ENCODE measurements around the gene ATRAID.

Gene ATRAID

DNA sequence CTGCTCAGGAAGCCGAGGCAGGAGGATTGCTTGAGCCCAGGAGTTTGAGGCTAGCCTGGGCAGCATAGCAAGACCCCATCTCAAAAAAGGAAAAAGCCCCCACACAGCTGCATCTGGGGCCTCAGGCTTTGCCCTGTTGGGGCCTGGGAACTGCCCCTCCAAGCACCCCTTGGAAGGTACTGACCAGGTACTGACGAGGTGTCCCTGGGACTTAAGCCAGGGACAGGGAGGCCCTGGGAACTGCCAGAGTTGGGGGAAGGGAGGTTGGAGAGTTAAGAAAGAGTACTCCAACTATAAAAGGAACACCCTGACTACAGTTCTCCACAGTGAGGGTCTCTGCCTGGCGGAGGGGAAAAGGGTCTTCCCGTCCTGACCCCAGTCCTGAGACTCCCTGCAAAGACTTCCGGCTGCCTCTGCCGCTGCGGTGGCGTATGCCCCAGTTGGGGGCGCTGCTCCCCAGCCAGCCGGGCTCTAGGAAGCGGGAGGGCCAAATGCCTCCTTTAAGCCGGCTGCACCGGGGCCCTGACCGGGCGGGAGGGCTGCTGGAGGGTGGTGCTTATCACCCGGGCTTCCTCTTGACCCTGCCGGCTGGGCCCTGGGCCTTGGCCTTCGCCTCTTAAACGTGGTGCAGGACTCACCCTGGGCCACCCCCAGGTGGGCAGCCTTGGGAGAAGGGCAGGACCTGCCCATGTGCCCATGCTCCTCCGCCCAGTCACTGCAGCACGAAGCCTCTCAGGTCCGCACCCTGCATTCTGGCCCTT lies 38.2 kb downstream of the ATRAID start:
- DNase-seq (ENCODE audit: low read depth in 2 of 2): peak; percentile 26 to 49

DNA sequence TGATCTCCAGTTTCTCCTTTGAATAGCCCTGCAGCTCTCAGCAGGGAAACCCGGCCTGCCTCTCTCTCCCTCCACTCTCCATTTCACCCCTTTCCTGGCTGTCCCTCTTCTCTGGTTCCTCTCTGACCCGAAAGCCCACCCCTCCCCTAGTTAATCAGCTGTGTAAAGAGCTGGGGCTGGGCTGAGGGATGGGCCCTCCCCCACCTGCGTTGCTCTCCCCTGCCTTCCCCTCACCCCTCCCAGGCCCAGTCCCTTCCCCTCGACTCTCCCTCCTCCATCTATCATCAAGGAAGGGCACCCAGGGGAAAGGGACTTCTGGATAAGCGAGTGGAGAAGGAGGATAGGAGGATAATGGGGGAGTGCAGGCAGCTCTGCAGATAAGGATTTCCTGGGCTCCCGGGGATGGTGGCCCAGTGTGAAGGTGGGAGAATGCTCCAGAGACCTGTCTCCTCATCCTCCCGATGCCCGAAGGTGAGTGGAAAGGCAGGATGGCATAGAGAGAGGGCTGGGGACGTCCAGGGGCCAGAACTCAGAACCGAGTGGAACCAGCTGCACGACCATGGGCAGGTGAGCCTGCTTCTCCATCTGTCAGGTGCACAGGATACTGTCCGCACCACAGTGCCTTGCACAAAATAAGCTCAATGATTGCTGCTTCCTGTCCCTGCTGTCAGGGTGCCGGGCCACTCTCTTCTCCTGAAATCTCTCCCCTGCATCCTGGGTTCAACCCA lies 39.0 kb downstream of the ATRAID start:
- DNase-seq (ENCODE audit: low read depth in 2 of 2): no peak

DNA sequence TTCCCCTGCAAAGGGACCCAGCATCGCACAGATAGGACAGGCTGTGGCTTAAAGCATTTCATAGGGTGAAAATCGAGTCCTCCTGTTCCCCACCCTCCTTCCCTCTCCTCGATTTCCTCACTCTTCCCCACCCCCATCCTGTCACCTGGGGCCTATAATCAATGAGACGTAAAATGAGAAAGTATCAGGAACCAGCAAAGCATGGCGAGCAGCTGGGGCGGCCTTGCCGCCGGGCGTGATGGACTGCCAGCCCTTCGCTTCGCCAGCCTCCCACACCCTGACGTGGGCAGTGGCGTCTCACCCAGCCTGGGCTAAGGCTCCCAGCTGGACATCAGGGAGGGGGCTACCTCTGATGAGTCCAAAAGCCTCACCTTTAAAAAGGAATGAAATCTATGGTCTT lies 39.9 kb downstream of the ATRAID start:
- no peak for DNase-seq (ENCODE audit: low read depth in 2 of 2)

DNA sequence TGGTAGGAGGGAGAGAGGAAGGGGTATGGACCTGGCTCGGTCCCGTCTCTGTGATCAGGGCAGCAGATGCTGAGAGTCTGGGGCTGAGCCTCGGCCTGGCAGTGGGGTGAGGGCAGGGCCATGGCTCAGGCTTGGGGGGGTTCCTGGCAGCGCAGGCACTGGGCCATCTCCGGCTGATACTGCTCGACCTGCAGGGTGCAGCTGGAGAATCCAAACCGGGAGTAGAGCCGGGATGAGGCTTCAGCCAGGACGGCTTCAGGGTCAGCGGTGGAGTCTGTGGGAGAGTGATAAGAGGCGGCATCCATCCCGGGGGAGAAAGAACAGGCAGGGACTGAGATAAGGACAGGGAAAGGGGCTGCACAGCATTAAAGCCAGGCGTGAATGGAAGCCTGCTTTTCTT lies 43.3 kb downstream of the ATRAID start:
- DNase-seq (ENCODE audit: low read depth in 2 of 2): no peak

DNA sequence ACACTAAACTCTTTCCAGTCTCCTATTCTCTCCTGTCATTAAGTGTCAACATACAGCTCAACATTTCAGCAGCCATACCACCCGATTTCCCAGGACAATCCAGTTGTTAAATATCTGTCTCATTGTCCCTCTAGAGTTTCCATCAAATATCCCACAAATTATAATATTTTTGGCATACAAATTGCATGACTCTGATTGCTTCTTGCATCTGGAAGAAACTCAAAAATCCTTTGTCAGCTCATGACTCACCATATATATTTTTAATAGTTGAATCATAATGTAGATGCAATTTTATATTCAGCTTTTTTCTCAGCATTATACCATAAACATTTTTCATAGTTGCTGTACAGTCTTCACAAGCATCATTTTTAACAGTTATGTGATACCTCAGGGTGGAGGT lies 43.8 kb downstream of the ATRAID start:
- DNase-seq (ENCODE audit: low read depth in 2 of 2): no peak

DNA sequence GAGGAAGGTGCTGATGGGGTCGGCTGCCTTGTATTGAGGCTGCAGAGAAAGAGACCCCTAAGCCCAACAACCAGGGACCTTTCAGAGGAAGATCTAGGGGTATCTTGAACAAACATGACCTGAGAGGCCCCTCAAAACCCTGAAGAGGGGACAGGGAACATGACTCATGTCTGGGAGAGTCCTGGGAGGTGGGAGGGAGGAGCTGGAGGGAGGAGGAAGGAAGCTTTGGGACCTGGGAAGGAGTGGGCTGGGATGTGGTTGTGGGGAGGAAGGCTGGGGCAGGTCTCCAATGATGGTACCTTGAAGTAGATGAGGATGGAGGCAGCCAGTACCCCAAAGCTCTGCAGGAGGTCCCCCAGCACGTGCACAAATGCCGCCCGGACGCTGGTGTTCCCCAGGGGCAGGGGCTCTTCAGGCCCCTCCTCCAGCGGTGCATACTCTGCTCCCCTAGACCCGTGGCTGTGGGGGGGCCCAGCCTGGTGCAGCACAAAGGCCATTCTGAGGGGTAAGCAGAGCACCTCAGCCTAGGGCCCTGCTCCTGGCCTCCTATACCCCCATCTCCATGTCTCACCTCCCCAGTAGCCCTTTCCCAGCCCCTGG lies 45.1 kb downstream of the ATRAID start:
- no peak for DNase-seq (ENCODE audit: low read depth in 2 of 2)

DNA sequence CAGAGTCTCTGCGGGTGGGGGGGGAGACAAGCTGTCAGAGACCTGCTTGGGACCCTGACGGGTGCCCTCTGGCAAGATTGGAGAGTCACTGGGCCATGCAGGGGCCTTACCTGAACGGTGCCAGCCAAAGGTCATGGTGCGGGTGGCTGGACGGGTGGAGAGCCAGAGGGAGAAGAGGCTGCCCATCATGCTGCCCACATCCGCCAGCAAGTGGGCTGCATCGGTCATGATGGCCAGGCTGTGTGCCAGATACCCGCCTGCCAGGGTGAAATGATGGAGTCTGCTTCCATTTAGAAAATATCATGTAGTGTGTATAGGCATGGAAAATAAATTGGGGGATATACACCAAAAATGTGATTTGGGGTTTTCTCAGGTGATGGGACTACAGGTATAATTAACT lies 46.2 kb downstream of the ATRAID start:
- no peak for DNase-seq (ENCODE audit: low read depth in 2 of 2)

DNA sequence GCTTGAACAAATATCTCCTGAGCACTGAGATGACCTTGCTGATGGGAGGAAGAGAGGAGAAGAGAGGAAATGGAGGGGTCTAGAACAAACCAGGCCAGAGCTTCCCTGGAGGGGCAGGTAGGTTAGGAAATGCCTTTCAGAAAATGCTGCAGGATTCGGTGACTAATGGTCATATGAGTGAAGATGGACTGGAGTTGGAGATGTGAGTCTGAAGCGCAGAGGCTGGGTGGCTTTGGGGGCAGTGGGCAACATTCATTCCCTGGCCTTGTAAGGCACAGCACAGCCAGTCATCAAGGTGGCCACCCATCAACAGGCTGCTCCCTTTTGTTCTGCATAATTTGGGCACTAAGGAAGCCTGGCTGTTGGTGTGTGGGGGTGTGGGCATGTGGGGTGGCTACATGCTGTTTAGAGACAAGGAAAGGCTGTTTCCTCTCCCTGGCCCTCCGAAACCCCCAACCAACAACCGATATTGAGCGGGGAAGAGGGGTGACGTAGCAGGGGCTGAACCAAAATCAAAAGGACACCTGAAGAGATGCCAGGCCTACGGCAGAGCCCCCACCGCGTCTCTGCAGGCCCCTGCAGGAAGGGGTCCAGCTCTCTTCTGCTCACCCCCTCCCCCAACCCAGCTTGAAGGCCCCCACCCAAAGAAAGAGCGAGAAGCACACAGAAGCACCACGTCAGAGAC lies 49.5 kb downstream of the ATRAID start:
- no peak for DNase-seq (ENCODE audit: low read depth in 2 of 2)

DNA sequence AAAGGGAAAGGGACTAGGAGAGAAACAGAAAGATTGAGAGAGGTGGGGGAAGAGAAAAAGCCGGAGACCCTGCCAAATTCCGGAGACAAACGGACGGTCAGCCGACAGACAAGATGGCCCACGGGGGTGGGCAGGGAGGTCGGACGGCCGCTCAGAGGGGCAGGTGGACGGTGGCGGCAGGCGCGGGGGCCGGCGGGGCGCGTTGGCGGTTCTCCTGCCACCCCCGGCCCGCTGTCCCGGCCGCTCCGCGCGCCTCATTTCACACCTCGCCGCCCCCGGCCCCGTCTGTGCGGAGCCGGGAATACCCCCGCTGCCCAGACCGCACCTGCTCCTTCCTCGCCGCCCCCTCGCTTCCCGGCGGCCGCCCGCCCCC lies 50.1 kb downstream of the ATRAID start:
- no peak for DNase-seq (ENCODE audit: low read depth in 2 of 2)

DNA sequence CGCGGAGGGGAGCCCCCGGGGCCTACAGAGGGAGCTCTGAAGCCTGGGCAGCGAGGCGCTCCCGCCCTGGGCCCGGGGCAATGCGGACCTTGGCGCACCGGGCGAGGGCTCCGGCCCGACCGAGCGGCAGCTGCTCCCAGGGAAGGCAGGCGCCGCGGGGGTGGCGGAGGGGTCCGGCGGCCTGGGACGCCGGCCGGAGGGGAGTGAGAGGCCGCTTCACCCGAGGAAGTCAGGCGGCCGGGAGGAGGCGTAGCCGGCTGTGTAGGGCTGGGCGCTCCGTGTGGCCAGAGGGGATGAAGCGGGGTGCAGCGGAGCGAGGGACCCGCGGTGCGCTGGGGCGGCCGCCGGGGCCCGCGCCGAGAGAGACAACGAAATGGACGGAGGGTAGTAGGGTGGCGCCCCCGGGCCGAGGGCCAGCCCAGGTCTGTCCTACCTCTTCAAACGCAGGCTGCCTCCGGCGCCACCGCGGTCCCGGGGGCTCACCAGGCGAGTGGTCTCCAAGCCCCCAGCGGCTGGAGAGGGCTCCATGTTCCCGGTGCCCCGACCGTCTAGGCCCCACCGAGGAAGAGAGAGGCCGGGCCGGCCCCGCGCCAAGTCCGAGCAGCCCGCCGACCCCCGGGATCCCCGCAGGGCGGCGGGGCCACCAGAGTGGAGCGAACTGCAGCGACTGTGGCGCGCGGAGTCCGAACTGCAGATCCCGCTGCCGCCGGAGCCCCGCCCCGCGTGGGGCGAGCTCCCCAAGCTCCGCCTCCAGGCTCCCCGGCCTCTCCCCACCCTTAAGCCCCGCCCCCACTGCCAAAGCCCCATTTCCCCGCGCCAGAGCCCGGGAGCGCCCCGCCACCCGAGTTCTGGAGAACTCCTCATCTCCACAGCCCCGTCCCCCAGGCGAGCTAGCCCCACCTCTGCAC lies 50.8 kb downstream of the ATRAID start, which contains the start of gene SLC30A3:
Gene SLC30A3 (minus strand): TSS at position 669 of the 908 bp plus-strand sequence. CDS start 141 bp downstream, at position 528.
- DNase-seq (ENCODE audit: low read depth in 2 of 2): peak; percentile 58 to 73

DNA sequence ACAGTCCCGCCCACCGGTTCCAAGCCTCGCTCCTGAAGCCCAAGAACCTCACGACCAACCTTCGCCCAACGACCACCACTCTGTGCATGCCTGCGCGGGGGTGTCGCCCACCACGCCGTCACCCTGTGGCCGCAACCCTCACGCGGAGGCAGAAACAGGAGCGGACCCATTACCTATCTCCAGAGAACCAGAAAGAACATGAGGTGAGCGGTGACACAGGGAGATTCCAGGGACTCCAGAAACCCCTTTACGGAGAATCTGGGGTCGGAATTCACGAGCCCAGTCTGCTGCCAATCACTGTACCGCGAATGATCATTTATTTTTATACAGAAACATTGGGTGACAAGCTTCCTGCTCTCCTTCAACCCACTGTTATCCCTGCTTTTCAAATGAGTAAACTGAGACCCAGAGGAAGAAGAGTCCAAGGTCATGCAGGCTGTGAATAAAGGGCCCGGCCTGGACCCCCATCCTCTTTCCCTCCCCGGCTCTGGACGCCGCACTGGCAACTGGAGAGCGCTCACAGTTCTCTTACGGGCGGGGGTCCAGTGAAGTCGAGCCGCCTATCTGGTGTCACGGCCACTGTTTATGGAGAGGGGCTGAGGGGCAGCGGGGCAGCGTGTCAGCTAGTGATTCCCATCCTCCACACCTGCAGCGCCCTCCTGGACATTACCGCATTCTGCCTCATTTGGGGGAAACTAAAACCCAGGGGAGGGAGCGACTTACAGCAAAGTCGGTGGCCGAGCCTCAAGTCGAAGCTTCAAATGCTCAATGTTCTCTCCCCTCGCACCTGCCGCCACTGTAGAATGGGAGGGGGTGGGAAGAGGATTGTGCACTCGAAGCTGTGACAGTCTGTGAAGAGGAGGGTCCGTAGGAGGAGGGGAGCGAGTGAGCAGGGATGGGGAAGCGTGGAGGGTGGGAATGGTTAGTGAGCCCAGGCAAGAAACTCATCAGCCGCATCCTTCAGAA lies 51.7 kb downstream of the ATRAID start:
- no peak for DNase-seq (ENCODE audit: low read depth in 2 of 2)

DNA sequence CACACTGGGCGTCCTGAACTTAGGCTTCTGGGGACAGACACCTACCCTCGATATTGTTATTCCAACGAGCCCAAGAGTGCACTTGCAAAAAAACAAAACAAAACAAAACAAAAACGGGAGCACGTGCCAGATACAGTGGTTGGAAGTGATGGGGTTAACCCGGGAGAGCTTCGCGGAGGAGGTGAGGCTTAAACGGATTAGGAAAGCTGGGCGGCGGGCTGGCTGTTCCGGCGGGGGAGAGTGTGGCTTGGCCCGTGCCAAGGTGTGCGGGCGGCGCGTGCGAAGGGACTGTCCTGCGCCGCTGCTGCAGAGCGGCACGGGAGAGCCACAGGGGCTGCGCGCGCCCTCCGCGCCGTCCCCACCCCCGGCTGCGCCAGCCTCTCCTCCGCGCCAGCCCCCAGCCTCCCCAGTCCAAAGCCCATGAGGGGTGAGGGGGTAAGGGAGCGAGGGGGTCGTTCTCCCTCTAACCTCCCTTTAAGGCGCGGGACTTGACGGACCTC lies 52.5 kb downstream of the ATRAID start:
- no peak for DNase-seq (ENCODE audit: low read depth in 2 of 2)

DNA sequence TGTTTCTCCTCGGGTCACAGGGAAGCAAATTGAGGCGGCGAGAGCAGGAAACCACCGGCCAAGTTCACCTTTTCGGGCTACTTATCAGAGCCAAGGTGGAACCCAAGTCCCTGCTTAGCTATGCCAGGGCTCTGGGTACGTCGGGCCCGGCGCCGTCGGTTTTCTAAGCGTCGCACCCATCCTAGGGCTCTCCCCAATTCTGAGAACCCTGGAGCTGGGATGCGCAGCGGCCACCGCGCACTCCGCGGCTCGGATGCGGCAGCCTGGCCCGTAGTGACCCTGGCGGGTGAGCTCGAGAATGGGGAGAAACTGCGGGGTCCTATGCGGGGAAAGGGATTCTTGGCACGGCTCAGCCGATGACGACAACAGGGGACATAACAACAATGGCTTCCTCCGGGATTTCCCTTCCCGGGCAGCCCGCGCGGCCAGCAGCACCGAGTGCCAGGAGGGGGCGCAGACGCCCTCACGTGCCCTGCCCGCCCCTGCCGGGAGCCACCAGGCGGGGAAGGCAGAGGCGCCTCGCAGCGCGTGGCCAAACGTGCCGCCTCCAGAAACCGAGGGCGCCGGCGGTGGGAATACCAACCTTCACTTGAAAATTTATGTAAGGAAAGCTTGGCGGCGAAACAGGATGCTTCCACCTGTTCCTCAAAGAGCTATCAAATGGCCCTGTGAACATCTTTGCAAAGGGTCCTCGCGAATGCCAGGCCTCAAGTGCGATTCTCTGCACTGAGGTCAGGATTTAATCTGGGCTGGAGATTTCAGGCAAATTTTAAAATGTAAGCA lies 53.1 kb downstream of the ATRAID start:
- DNase-seq (ENCODE audit: low read depth in 2 of 2): peak; percentile 35 to 55

DNA sequence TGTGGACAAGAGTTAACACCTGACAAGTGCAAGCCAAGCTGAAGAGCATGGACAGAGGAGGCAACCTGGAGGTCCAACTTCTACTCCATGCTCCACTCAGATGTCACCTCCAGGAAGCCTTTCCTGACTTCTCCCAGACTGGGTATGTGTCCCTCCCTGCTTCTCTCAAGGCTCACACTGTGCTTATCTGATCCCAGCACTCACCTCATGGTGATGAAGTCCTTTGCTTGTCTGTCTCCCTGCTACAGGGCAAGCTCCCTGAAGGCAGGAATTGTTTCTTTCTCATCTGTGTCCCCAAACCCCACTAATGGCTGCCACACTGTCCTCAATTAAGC lies 53.7 kb downstream of the ATRAID start:
- DNase-seq (ENCODE audit: low read depth in 2 of 2): no peak
